Activated B cell treated with CpG ODN at 0.5 μM for 24 hours (primary cell): Measurements from ENCODE around the gene FASN. TPM values are rescaled to one million over a fixed set of nuclear protein-coding genes. Genes with fewer than 3 reads are reported as not detected.

Experiments
- ATAC-seq: fragments of 200-7000 bp; cut with Tn5 transposase; one replicate; pipeline ENCODE4 v1.10.0; 2021; ENCODE audit warnings: low read depth, mild to moderate bottlenecking, moderate library complexity
- CTCF ChIA-PET: fragments of 350-600 bp; sonication (Branson Sonifier 250); formaldehyde crosslinking; loops from one replicate; lab custom pipeline; 2021; ENCODE audit warnings: antibody characterized with exemption; lab: Charles Lee
- POLR2A ChIA-PET: fragments of 350-600 bp; sonication (Branson Sonifier 250); formaldehyde crosslinking; loops from one replicate; lab custom pipeline; 2021; ENCODE audit warnings: antibody characterized with exemption; lab: Charles Lee
- DNase-seq: peaks from one replicate; pipeline ENCODE4 v3.0.0; 2022
- H3K27ac Mint-ChIP-seq: one replicate; pipeline ENCODE4 v1.8.0; 2020; ENCODE audit warnings: mixed read lengths
- H3K27me3 Mint-ChIP-seq: one replicate; pipeline ENCODE4 v1.8.0; 2021; ENCODE audit warnings: mixed read lengths
- H3K36me3 Mint-ChIP-seq: one replicate; pipeline ENCODE4 v1.8.0; 2021; ENCODE audit warnings: low read depth, mixed read lengths
- H3K4me1 Mint-ChIP-seq: one replicate; pipeline ENCODE4 v1.8.0; 2021; ENCODE audit warnings: mixed read lengths
- H3K4me3 Mint-ChIP-seq: one replicate; pipeline ENCODE4 v1.8.0; 2020; ENCODE audit warnings: mild to moderate bottlenecking, mixed read lengths
- H3K9me3 Mint-ChIP-seq: one replicate; pipeline ENCODE4 v1.8.0; 2020; ENCODE audit warnings: mixed read lengths
- CTCF ChIP-seq: fragments of 200-600 bp; IDR thresholded peaks from one replicate; pipeline ENCODE4 v1.8.0; 2022; ENCODE audit warnings: antibody characterized with exemption, mild to moderate bottlenecking
- intact Hi-C: fragments of 100-400 bp; cut with micrococcal nuclease; formaldehyde crosslinking; loops from one replicate; pipeline ENCODE4 v1.15.1; 2024
- total RNA-seq: library from RNA; stranded (reverse); gene quantifications from 2 replicates; pipeline ENCODE4 v1.2.3, GENCODE V29; 2022

Gene FASN
- total RNA-seq, 1 donor from 2014 or later: 121 TPM

- Mint-ChIP-seq H3K4me1 (peaks cover 32% of the 10 kb centered on the region), H3K27ac (peak overlapping the region; percentile 56), H3K36me3 (no peaks in the 10 kb centered on the region), H3K9me3 (no peaks in the 10 kb centered on the region), H3K27me3 (no peaks in the 10 kb centered on the region), H3K4me3 (peak overlapping the region; percentile 88)
- ChIA-PET POLR2A (interaction anchor here (1.2 to 2.8 kb wide), 6 partner anchors 8 to 439 kb away, joined by 3 to 24 read pairs (median 7); partner anchors contain the start of genes CCDC137, DCXR, DUS1L and FASN), CTCF (interaction anchor here (1.3 to 1.9 kb wide), 2 partner anchors 68 to 75 kb away, joined by 3 to 9 read pairs; partner anchors contain the start of genes DCXR and RAC3)
- no peak for TF ChIP-seq CTCF
- ATAC-seq (no peak), DNase-seq (no peak)
- intact Hi-C loops: loop anchor here (5.0 kb wide), 1 partner anchor 47 kb away; no protein-coding TSS in a partner anchor
Measured at GRCh38 chr17:82105417-82105881, 7.4 kb upstream of the FASN start.

GRCh38 chr17:82104797-82105416 is 6.9 kb upstream of the FASN start:
- Mint-ChIP-seq H3K9me3 (no peaks in the 10 kb centered on the region), H3K27me3 (no peaks in the 10 kb centered on the region), H3K27ac (peak overlapping the region; percentile 56), H3K36me3 (no peaks in the 10 kb centered on the region), H3K4me3 (peak overlapping the region; percentile 15), H3K4me1 (peaks cover 35% of the 10 kb centered on the region)
- intact Hi-C loops: loop anchor here (5.0 kb wide), 1 partner anchor 47 kb away; no protein-coding TSS in a partner anchor
- CTCF ChIA-PET: interaction anchor here (1.9 kb wide), 1 partner anchor 74 kb away, joined by 9 read pairs; the partner anchor contains the start of gene RAC3
- ATAC-seq (no peak), DNase-seq (no peak)
- POLR2A ChIA-PET: no interaction called here
- TF ChIP-seq CTCF: no peak

GRCh38 chr17:82103553-82104451 is 5.8 kb upstream of the FASN start:
- ATAC-seq: no peak
- CTCF ChIA-PET: no interaction called here
- Mint-ChIP-seq H3K4me3 (no peak overlapping the region), H3K36me3 (no peaks in the 10 kb centered on the region), H3K9me3 (no peaks in the 10 kb centered on the region), H3K4me1 (peaks cover 41% of the 10 kb centered on the region), H3K27ac (no peak overlapping the region), H3K27me3 (no peaks in the 10 kb centered on the region)
- DNase-seq: no peak
- intact Hi-C loops: no loop called here
- POLR2A ChIA-PET: no interaction called here
- no peak for TF ChIP-seq CTCF

DNA sequence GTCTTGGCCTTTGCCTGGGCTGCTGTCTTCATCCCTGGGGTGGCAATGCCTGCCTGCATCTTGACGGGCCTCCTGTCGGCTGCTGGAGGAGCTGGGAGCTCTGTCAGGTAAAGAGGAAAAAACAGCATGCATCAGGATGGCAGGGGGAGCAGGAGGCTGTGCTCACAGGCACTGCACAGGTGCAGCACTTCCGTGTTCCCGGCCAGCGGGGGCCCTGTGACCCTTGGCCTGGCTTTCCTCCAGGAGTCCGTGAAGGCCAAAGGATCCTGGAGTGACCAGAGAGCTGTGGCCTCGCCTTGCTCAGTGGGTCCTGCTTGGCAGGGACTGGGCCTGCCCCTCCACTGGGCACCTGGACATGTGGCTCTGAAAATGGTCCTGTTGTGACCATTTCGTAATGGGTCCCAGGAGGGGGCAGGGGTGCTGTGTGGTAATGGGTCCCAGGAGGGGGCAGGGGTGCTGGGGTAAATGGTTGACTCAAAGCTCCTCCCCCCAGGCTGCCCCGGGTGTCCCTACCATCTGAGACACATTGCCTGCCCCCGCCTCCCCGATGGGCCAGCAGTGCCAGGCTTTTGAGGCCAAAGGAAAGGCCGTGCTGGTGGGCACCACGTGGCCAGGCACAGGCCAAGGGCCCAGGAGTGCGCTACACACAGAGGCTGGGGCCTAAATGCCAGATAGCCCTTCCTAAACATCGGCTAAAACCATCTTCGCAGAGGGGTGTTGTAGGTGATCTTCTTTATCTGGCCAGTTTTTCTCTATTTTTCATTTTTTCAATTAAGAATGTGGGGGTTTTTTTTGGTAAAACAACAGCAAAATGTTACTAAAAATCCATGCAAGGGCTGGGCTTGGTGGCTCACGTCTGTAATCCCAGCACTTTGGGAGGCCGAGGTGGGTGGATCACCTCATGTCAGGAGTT is 4.0 kb upstream of the FASN start:
- ATAC-seq (no peak), DNase-seq (no peak)
- no peaks in the 10 kb centered on the region for H3K36me3 Mint-ChIP-seq
- H3K27ac Mint-ChIP-seq: no peak overlapping the region
- intact Hi-C loops: no loop called here
- ChIA-PET POLR2A (interaction anchor here (0.7 to 1.0 kb wide), 2 partner anchors 79 to 418 kb away, joined by 3 to 4 read pairs; partner anchors contain the start of gene CENPX), CTCF (no interaction called here)
- no peak for TF ChIP-seq CTCF
- no peaks in the 10 kb centered on the region for H3K27me3 Mint-ChIP-seq
- no peaks in the 10 kb centered on the region for H3K9me3 Mint-ChIP-seq
- H3K4me3 Mint-ChIP-seq: no peak overlapping the region
- H3K4me1 Mint-ChIP-seq: peaks cover 32% of the 10 kb centered on the region
